GM12801 (cell line): Measurements from ENCODE around the gene ARHGAP42.

Experiments
- CTCF ChIP-seq: IDR thresholded peaks from one replicate; pipeline ENCODE4 v1.5.1; 2011; ENCODE audit warnings: control low read depth; ENCODE audit not compliant: insufficient read length; ENCODE audit errors: extremely low read depth

Gene ARHGAP42

GRCh38 chr11:101031713-101032112, 344.6 kb downstream of the ARHGAP42 start:
- TF ChIP-seq CTCF: no peak

GRCh38 chr11:101032991-101033390, 345.9 kb downstream of the ARHGAP42 start:
- no peak for TF ChIP-seq CTCF

- no peak for TF ChIP-seq CTCF
Measured at GRCh38 chr11:101034076-101034475, 347.0 kb downstream of the ARHGAP42 start.

- TF ChIP-seq CTCF: no peak
Measured at GRCh38 chr11:101035872-101036271, 348.8 kb downstream of the ARHGAP42 start.
